Measurements from ENCODE around the gene ADCK1. TPM values are rescaled to one million over a fixed set of nuclear protein-coding genes. Genes with fewer than 3 reads are reported as not detected.
"Not testable (repeated sequence)": the region's sequence is repeated elsewhere in the genome, so short reads cannot be mapped to it uniquely, and the experiment has no call there.

Gene ADCK1
- total RNA-seq, 1 donor from 2014 or later = 8.0 TPM

DNA sequence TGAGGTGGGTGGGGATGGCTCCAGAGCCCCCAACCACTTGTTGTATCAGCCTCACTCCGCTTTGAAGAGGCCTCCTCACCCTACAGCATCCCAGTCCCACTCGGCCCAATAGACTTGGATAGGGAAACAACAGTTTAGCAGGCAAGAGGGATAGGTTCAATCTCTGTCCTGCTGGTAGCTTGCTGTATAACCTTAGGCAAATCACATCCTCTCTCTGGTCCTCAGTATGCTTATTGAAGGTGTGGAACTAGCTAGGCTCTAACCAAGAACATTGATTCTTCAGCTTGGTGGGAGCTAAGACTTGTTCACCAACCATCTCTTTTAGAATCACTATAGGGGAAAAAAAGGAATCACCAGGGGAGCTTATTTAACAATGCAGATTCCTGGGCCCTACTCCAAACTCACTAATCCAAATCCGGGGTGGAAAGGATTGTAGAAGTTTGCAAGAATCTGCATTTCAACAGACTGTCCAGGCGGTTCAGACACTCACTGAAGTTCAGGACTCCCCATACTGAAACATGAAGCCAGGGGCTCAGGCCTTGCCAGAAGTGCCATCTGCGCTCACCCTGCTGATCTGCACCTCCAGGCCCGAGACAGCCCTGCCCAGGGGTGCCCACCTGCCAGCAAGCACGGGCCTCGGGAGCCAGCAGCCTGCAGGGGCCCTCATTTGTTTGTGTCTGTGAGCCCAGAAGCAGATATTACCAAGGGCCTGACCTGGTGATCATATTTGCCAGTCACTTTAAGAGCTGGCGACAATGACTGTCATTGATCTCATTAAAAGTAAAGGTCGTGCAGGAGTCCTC is 113.0 kb downstream of the ADCK1 start:
- H3K36me3 Mint-ChIP-seq (ENCODE audit: insufficient read depth) = no peaks in the 10 kb centered on the region
- peak overlapping the region; percentile 42 for H3K4me3 Mint-ChIP-seq (ENCODE audit: low read depth)
- H3K27ac Mint-ChIP-seq = no peak overlapping the region
- H3K4me1 Mint-ChIP-seq (ENCODE audit: low read depth) = peaks cover 42% of the 10 kb centered on the region
- TF ChIP-seq CTCF (IDR thresholded peaks at IDR 0.05; ENCODE audit: unreplicated experiment) = no peak
- DNase-seq (ENCODE audit: low spot score, unreplicated experiment) = no peak
- H3K27me3 Mint-ChIP-seq = no peaks in the 10 kb centered on the region
- H3K9me3 Mint-ChIP-seq (ENCODE audit: low read depth) = no peaks in the 10 kb centered on the region

- H3K27me3 Mint-ChIP-seq = no peaks in the 10 kb centered on the region
- no peak overlapping the region for H3K27ac Mint-ChIP-seq
Observed at GRCh38 chr14:77914073-77914721, 114.3 kb downstream of the ADCK1 start.

GRCh38 chr14:77915390-77915789 is 115.5 kb downstream of the ADCK1 start:
- H3K36me3 Mint-ChIP-seq (ENCODE audit: insufficient read depth); H3K27ac Mint-ChIP-seq; H3K27me3 Mint-ChIP-seq; DNase-seq (ENCODE audit: low spot score, unreplicated experiment); H3K4me3 Mint-ChIP-seq (ENCODE audit: low read depth): not testable (repeated sequence)
- Mint-ChIP-seq H3K9me3 (ENCODE audit: low read depth) (peaks cover 11% of the 10 kb centered on the region), H3K4me1 (ENCODE audit: low read depth) (peaks cover 30% of the 10 kb centered on the region)

More at GRCh38 chr14:77914073-77914721, 114.3 kb downstream of the ADCK1 start:
- Mint-ChIP-seq H3K4me1 (ENCODE audit: low read depth) (peaks cover 39% of the 10 kb centered on the region), H3K4me3 (ENCODE audit: low read depth) (no peak overlapping the region), H3K36me3 (ENCODE audit: insufficient read depth) (no peaks in the 10 kb centered on the region), H3K9me3 (ENCODE audit: low read depth) (peaks cover under 1% of the 10 kb centered on the region)
- no peak for TF ChIP-seq CTCF (IDR thresholded peaks at IDR 0.05; ENCODE audit: unreplicated experiment)
- DNase-seq (ENCODE audit: low spot score, unreplicated experiment) = no peak

- H3K4me3 Mint-ChIP-seq (ENCODE audit: low read depth) = no peak overlapping the region
- TF ChIP-seq CTCF (IDR thresholded peaks at IDR 0.05; ENCODE audit: unreplicated experiment) = no peak
Observed at GRCh38 chr14:77917491-77918201, 117.7 kb downstream of the ADCK1 start.

GRCh38 chr14:77918448-77918847 is 118.5 kb downstream of the ADCK1 start:
- H3K4me1 Mint-ChIP-seq (ENCODE audit: low read depth) = peaks cover 11% of the 10 kb centered on the region

More at GRCh38 chr14:77917491-77918201, 117.7 kb downstream of the ADCK1 start:
- Mint-ChIP-seq H3K27ac (no peak overlapping the region), H3K36me3 (ENCODE audit: insufficient read depth) (peaks cover 4% of the 10 kb centered on the region), H3K27me3 (no peaks in the 10 kb centered on the region), H3K9me3 (ENCODE audit: low read depth) (peaks cover 11% of the 10 kb centered on the region), H3K4me1 (ENCODE audit: low read depth) (peaks cover 16% of the 10 kb centered on the region)
- no peak for DNase-seq (ENCODE audit: low spot score, unreplicated experiment)

More at GRCh38 chr14:77918448-77918847, 118.5 kb downstream of the ADCK1 start:
- TF ChIP-seq CTCF (IDR thresholded peaks at IDR 0.05; ENCODE audit: unreplicated experiment) = no peak
- Mint-ChIP-seq H3K9me3 (ENCODE audit: low read depth) (peaks cover 11% of the 10 kb centered on the region), H3K4me3 (ENCODE audit: low read depth) (no peak overlapping the region), H3K27ac (no peak overlapping the region), H3K27me3 (no peaks in the 10 kb centered on the region), H3K36me3 (ENCODE audit: insufficient read depth) (peaks cover 4% of the 10 kb centered on the region)
- DNase-seq (ENCODE audit: low spot score, unreplicated experiment) = no peak
